Lower lobe of right lung (tissue), 2 donors: ENCODE measurements around the gene NTSR2. TPM values are rescaled to one million over a fixed set of nuclear protein-coding genes. Genes with fewer than 3 reads are reported as not detected.

Source experiments
- ATAC-seq, 2 donors: fragments of 200-7000 bp; cut with Tn5 transposase; one replicate each; pipeline ENCODE4 v1.9.1; 2020 to 2022; ENCODE audit warnings: mild to moderate bottlenecking in 2 of 2, moderate library complexity in 2 of 2
- DNase-seq: peaks from one replicate; pipeline ENCODE4 v3.0.0-alpha.2; 2020
- H3K27ac ChIP-seq: fragments of 200-600 bp; one replicate; pipeline ENCODE4 v1.8.0; 2022
- H3K27me3 ChIP-seq: fragments of 200-600 bp; one replicate; pipeline ENCODE4 v1.8.0; 2022; ENCODE audit warnings: low read depth
- H3K36me3 ChIP-seq: fragments of 200-600 bp; one replicate; pipeline ENCODE4 v1.8.0; 2022; ENCODE audit warnings: mild to moderate bottlenecking
- H3K4me1 ChIP-seq: fragments of 200-600 bp; one replicate; pipeline ENCODE4 v1.8.0; 2022
- H3K4me3 ChIP-seq: fragments of 200-600 bp; one replicate; pipeline ENCODE4 v1.8.0; 2022; ENCODE audit warnings: mild to moderate bottlenecking
- H3K9me3 ChIP-seq: fragments of 200-600 bp; one replicate; pipeline ENCODE4 v1.8.0; 2022
- CTCF ChIP-seq: fragments of 200-600 bp; IDR thresholded peaks from one replicate; pipeline ENCODE4 v1.8.0; 2022; ENCODE audit warnings: antibody characterized with exemption, mild to moderate bottlenecking
- intact Hi-C: fragments of 100-400 bp; cut with DNase I; formaldehyde crosslinking; loops from one replicate; pipeline ENCODE4 v1.11.0; 2022
- total RNA-seq: library from RNA; stranded (reverse); fragmentation: NEBNext Ultra II Directional; extraction: Animal tissue kit (Norgen Biotek cat#: 25700); gene quantifications from one replicate; pipeline ENCODE4 v1.2.1, GENCODE V29; 2021
- donor health status: DM: no; HTN: yes; CAD: no; lungs with severe emphysema.

Gene NTSR2
- total RNA-seq, 1 donor from 2014 or later = not detected

- Histone ChIP-seq H3K9me3 (no peaks in the 10 kb centered on the region), H3K4me3 (no peak overlapping the region), H3K36me3 (no peaks in the 10 kb centered on the region), H3K27me3 (no peaks in the 10 kb centered on the region), H3K27ac (no peak overlapping the region), H3K4me1 (no peaks in the 10 kb centered on the region)
- TF ChIP-seq CTCF = no peak
- intact Hi-C loops = no loop called here
- DNase-seq = no peak
- no peak for ATAC-seq
These were observed 35.1 kb upstream of the NTSR2 start for GRCh38 chr2:11705063-11705462.

GRCh38 chr2:11703700-11704099, 33.7 kb upstream of the NTSR2 start:
- DNase-seq (no peak), ATAC-seq (no peak)
- Histone ChIP-seq H3K27ac (no peak overlapping the region), H3K36me3 (no peaks in the 10 kb centered on the region), H3K4me1 (peaks cover 1% of the 10 kb centered on the region), H3K9me3 (no peaks in the 10 kb centered on the region), H3K4me3 (no peak overlapping the region), H3K27me3 (no peaks in the 10 kb centered on the region)
- TF ChIP-seq CTCF = no peak
- intact Hi-C loops = no loop called here

GRCh38 chr2:11702946-11703345, 33.0 kb upstream of the NTSR2 start:
- Histone ChIP-seq H3K9me3 (no peaks in the 10 kb centered on the region), H3K4me1 (peaks cover 6% of the 10 kb centered on the region), H3K36me3 (no peaks in the 10 kb centered on the region), H3K27ac (no peak overlapping the region), H3K27me3 (no peaks in the 10 kb centered on the region), H3K4me3 (no peak overlapping the region)
- no peak for ATAC-seq
- DNase-seq = no peak
- no peak for TF ChIP-seq CTCF
- intact Hi-C loops = no loop called here

GRCh38 chr2:11701751-11702301, 31.8 kb upstream of the NTSR2 start:
- H3K9me3 ChIP-seq = no peaks in the 10 kb centered on the region
- no peaks in the 10 kb centered on the region for H3K27me3 ChIP-seq
- H3K4me3 ChIP-seq = no peak overlapping the region
- no peak overlapping the region for H3K27ac ChIP-seq
- H3K36me3 ChIP-seq = no peaks in the 10 kb centered on the region
- no peak for TF ChIP-seq CTCF
- ATAC-seq (peak; percentile 32 to 55), DNase-seq (peak; percentile 72)
- intact Hi-C loops = no loop called here
- H3K4me1 ChIP-seq = peaks cover 18% of the 10 kb centered on the region

GRCh38 chr2:11701206-11701605, 31.2 kb upstream of the NTSR2 start:
- H3K4me1 ChIP-seq = peaks cover 21% of the 10 kb centered on the region
- no peak for TF ChIP-seq CTCF
- no peak for DNase-seq
- H3K9me3 ChIP-seq = no peaks in the 10 kb centered on the region
- ATAC-seq = no peak
- intact Hi-C loops = no loop called here
- no peaks in the 10 kb centered on the region for H3K36me3 ChIP-seq
- no peak overlapping the region for H3K27ac ChIP-seq
- H3K27me3 ChIP-seq = peaks cover 4% of the 10 kb centered on the region
- no peak overlapping the region for H3K4me3 ChIP-seq
